Measurements from ENCODE around the gene PHF12.
"Not testable (repeated sequence)": the region's sequence is repeated elsewhere in the genome, so short reads cannot be mapped to it uniquely, and the experiment has no call there.

The PHF12 gene

GRCh38 chr17:28937044-28937729 is 14.1 kb downstream of the PHF12 start:
- no peak for ATAC-seq
- TF ChIP-seq TOX (CRISPR knock-in tag; IDR thresholded peaks at IDR 0.05; ENCODE audit: borderline replicate concordance) (no peak), ESRRG (CRISPR knock-in tag; IDR thresholded peaks at IDR 0.05) (no peak)

GRCh38 chr17:28935744-28936460 is 15.4 kb downstream of the PHF12 start:
- no peak for ATAC-seq

GRCh38 chr17:28934508-28934907 is 16.8 kb downstream of the PHF12 start:
- ATAC-seq, result not testable (repeated sequence)

More at GRCh38 chr17:28935744-28936460, 15.4 kb downstream of the PHF12 start:
- TF ChIP-seq ZNF565 (CRISPR knock-in tag; conservative IDR thresholded peaks at IDR 0.05; ENCODE audit: low read depth) (no peak), TOX (CRISPR knock-in tag; IDR thresholded peaks at IDR 0.05; ENCODE audit: borderline replicate concordance) (no peak)

- TF ChIP-seq RARB (CRISPR knock-in tag; IDR thresholded peaks at IDR 0.05) (no peak), PATZ1 (CRISPR knock-in tag; IDR thresholded peaks at IDR 0.05; ENCODE audit: borderline replicate concordance) (no peak), ISL1 (CRISPR knock-in tag; IDR thresholded peaks at IDR 0.05) (0 out of 2 replicates have a peak, but pooled peaks have one; percentile 12), OSR1 (CRISPR knock-in tag; IDR thresholded peaks at IDR 0.05) (no peak), ZC3H10 (CRISPR knock-in tag; IDR thresholded peaks at IDR 0.05) (no peak), TSHZ2 (CRISPR knock-in tag; IDR thresholded peaks at IDR 0.05) (peak; percentile 62; the same call in 1 of the 2 replicates), TCF4 (CRISPR knock-in tag; IDR thresholded peaks at IDR 0.05; ENCODE audit: borderline replicate concordance) (0 out of 2 replicates have a peak, but pooled peaks have one; percentile 35)
- ATAC-seq, result peak; percentile 51; the same call in 2 of the 3 replicates
Measured at GRCh38 chr17:28929787-28930186, 21.5 kb downstream of the PHF12 start.

- no peak for ATAC-seq
- TF ChIP-seq SNAI2 (CRISPR knock-in tag; IDR thresholded peaks at IDR 0.05), result no peak
- TF ChIP-seq GLIS3 (CRISPR knock-in tag; IDR thresholded peaks at IDR 0.05), result no peak
- TF ChIP-seq CSRNP3 (CRISPR knock-in tag; IDR thresholded peaks at IDR 0.05), result no peak
- TF ChIP-seq CREB5 (CRISPR knock-in tag; IDR thresholded peaks at IDR 0.05; ENCODE audit: low read depth), result no peak
- no peak for TF ChIP-seq ZNF565 (CRISPR knock-in tag; conservative IDR thresholded peaks at IDR 0.05; ENCODE audit: low read depth)
- TF ChIP-seq POU6F1 (CRISPR knock-in tag; IDR thresholded peaks at IDR 0.05; ENCODE audit: borderline replicate concordance, low read depth), result no peak
- TF ChIP-seq BACH2 (CRISPR knock-in tag; IDR thresholded peaks at IDR 0.05; ENCODE audit: borderline replicate concordance), result no peak
- TF ChIP-seq TSHZ2 (CRISPR knock-in tag; IDR thresholded peaks at IDR 0.05), result no peak
- TF ChIP-seq ESRRG (CRISPR knock-in tag; IDR thresholded peaks at IDR 0.05), result no peak
- no peak for TF ChIP-seq PATZ1 (CRISPR knock-in tag; IDR thresholded peaks at IDR 0.05; ENCODE audit: borderline replicate concordance)
- no peak for TF ChIP-seq ISL1 (CRISPR knock-in tag; IDR thresholded peaks at IDR 0.05)
- no peak for TF ChIP-seq RARB (CRISPR knock-in tag; IDR thresholded peaks at IDR 0.05)
- no peak for TF ChIP-seq TCF4 (CRISPR knock-in tag; IDR thresholded peaks at IDR 0.05; ENCODE audit: borderline replicate concordance)
- TF ChIP-seq ZFP3 (CRISPR knock-in tag; IDR thresholded peaks at IDR 0.05), result no peak
- no peak for TF ChIP-seq ZC3H10 (CRISPR knock-in tag; IDR thresholded peaks at IDR 0.05)
Measured at GRCh38 chr17:28928061-28928460, 23.3 kb downstream of the PHF12 start.
